ENCODE data around the gene KIF1A.

KIF1A gene

GRCh38 chr2:240786871-240787311 lies 33.1 kb downstream of the KIF1A start:
- H3K4me3 ChIP-seq (ENCODE audit: low read length): no peak overlapping the region
- TF ChIP-seq, protein P1, sequence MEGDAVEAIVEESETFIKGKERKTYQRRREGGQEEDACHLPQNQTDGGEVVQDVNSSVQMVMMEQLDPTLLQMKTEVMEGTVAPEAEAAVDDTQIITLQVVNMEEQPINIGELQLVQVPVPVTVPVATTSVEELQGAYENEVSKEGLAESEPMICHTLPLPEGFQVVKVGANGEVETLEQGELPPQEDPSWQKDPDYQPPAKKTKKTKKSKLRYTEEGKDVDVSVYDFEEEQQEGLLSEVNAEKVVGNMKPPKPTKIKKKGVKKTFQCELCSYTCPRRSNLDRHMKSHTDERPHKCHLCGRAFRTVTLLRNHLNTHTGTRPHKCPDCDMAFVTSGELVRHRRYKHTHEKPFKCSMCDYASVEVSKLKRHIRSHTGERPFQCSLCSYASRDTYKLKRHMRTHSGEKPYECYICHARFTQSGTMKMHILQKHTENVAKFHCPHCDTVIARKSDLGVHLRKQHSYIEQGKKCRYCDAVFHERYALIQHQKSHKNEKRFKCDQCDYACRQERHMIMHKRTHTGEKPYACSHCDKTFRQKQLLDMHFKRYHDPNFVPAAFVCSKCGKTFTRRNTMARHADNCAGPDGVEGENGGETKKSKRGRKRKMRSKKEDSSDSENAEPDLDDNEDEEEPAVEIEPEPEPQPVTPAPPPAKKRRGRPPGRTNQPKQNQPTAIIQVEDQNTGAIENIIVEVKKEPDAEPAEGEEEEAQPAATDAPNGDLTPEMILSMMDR (conservative IDR thresholded peaks at IDR 0.05; ENCODE audit: low read depth, low read length): no peak

DNA sequence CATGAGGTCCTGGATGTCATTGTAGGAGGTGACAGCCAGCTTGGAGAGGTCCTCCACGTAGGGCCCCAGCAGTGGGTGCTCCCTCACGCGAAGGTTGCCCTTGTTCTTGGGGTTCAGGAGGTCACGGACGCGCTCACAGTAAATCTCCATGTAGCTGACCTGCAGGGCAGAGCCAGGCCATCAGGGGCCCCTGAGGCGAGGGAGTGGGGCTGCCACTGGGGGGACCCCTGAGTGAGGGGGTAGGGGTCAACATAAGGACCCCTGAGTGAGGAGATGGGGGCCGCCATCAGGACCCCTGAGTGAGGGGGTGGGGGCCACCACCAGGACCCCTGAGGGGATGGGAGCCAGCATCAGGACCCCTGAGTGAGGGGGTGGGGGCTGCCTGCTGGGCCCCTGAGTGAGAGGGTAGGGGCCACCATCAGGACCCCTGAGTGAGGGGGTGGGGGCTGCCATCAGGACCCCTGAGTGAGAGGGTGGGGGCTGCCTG lies 33.6 kb downstream of the KIF1A start:
- DNase-seq (ENCODE audit: low read depth): no peak
- TF ChIP-seq, protein P1 (conservative IDR thresholded peaks at IDR 0.05; ENCODE audit: low read depth, low read length): no peak
- no peak overlapping the region for H3K4me3 ChIP-seq (ENCODE audit: low read length)

More at GRCh38 chr2:240786871-240787311, 33.1 kb downstream of the KIF1A start:
- DNase-seq (ENCODE audit: low read depth): no peak

DNA sequence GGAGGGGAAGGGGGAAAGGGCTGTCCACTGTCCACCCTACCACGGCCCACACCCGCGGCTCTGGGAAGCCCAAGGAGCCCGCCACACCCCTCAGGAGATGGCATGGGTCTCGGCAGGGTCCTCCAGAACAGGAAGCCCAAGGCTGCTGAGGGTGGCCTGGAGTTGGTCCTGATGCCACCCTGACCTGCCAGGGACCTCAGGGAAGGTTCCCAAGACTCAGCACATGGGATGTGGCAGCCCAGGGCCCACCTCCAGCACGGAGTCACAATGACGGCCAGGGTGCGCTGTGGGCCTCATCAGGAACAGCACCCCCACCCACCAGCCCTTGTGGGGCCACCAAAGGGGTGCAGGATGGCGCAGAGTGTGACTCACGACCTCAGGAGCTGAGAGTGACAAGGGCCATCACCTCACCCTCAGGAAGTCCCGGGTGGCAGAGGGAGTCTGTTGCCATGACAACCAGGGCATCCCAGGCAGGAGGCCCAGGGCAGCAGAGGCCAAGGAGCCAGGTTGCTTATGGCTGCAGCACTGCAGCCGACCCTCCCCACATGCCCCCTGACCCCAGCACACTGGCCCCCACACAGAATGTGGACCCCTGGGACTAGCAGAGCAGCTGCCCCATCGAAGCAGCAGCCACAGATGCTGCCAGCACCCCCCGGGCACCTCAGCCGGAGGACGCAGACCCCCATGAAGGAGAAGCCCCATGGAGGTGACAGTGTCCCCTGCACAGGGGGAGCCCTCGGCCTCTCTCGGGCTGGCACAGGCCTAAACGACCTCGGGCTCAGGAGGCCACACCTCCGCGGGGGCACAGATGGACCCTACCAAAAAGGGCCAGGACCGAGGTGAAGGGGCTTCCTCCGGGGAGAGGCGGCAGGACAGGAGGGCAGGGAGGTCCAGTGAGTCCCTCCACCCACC lies 34.3 kb downstream of the KIF1A start:
- H3K4me3 ChIP-seq (ENCODE audit: low read length): no peak overlapping the region
- DNase-seq (ENCODE audit: low read depth): no peak
- TF ChIP-seq, protein P1 (conservative IDR thresholded peaks at IDR 0.05; ENCODE audit: low read depth, low read length): no peak

- H3K4me3 ChIP-seq (ENCODE audit: low read length): no peak overlapping the region
- TF ChIP-seq, protein P1 (conservative IDR thresholded peaks at IDR 0.05; ENCODE audit: low read depth, low read length): no peak
- no peak for DNase-seq (ENCODE audit: low read depth)
Measured at GRCh38 chr2:240784629-240785423, 35.2 kb downstream of the KIF1A start.

DNA sequence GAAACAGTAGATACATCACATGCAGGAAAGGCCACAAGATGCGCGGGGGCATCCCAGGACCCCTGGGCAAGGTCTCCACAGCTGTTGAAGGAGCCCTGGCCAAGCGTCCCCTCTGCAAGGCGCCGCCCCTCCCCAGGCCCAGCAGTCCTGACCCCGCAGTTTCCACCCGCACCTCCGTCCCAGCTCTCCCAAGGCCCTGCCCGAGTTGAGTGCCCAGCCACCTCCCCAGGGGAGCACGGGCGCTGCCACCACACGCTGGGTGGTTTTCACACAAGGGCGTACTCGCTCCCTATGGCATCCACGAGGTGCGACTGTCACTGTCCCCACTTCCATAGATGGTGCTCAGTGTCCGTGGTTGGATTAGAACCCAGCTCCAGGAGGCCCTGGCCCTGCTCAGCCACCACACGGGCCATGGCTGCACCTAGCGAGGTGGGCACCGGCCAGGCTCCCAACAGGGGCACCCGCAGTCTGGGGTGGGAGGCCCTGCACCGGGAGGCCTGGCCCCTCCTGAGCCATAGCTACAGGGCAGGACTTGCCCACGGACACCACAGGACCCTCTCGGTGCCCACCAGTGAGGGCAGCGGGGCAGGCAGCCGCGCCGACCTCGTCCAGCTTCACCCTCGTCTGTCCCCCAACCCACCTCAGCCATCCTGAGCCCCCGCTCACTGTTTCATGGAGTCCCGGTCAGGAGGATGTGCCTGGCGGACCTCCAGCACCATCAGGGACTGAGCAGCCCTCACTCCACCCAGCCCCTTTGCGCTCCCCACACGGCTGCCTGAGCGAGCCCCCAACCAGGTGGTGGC lies 36.0 kb downstream of the KIF1A start:
- no peak overlapping the region for H3K4me3 ChIP-seq (ENCODE audit: low read length)
- TF ChIP-seq, protein P1 (conservative IDR thresholded peaks at IDR 0.05; ENCODE audit: low read depth, low read length): no peak
- no peak for DNase-seq (ENCODE audit: low read depth)
